ENCODE measurements around the gene RAPGEF2. TPM values are rescaled to one million over a fixed set of nuclear protein-coding genes. Genes with fewer than 3 reads are reported as not detected.

Gene RAPGEF2
- total RNA-seq, 1 experiment from 2014 or later: 26.3 TPM

- no TSS peak for BruUV-seq (replicated peaks)
- intact Hi-C loops (cut with micrococcal nuclease): no loop called here
- TF ChIP-seq CTCF (IDR thresholded peaks at IDR 0.05; ENCODE audit: unreplicated experiment): no peak
- H3K4me3 Mint-ChIP-seq (ENCODE audit: unreplicated experiment): no peak overlapping the region
- ChIA-PET CTCF (interaction anchor here (0.5 kb wide), 1 partner anchor 519 kb away, joined by 3 read pairs; no protein-coding TSS in a partner anchor), POLR2A (interaction anchor here (1.3 kb wide), 2 partner anchors 12 to 28 kb away, joined by 4 read pairs; no protein-coding TSS in a partner anchor)
- H3K27ac Mint-ChIP-seq (ENCODE audit: low read depth, unreplicated experiment): no peak overlapping the region
- DNase-seq (ENCODE audit: unreplicated experiment): no peak
- H3K4me1 Mint-ChIP-seq (ENCODE audit: insufficient read depth, unreplicated experiment): peaks cover 9% of the 10 kb centered on the region
- H3K9me3 Mint-ChIP-seq (ENCODE audit: unreplicated experiment): peaks cover 7% of the 10 kb centered on the region
- peaks cover 7% of the 10 kb centered on the region for H3K36me3 Mint-ChIP-seq (ENCODE audit: insufficient read depth, unreplicated experiment)
- no peaks in the 10 kb centered on the region for H3K27me3 Mint-ChIP-seq (ENCODE audit: insufficient read depth, unreplicated experiment)
Observed at GRCh38 chr4:159239629-159240028, 136.8 kb downstream of the RAPGEF2 start.

DNA sequence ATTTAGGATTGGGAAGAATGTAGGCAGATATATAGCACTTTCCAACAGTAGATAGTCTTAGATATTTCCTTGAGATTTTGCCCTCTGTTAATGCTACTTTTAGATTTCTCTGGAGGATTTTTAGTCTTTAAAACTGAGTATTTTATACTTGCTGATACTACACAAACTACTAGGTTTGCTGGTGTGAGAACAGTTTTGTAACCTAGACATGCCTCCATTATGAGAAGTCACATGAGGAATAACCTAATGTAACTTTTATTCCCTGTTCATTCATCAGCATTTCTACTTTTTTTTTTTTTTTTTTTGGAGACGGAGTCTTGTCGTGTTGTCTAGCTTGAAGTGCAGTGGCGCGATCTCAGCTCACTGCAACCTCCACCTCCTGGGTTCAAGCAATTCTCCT is 137.2 kb downstream of the RAPGEF2 start:
- Mint-ChIP-seq H3K9me3 (ENCODE audit: unreplicated experiment) (peaks cover 7% of the 10 kb centered on the region), H3K4me1 (ENCODE audit: insufficient read depth, unreplicated experiment) (peaks cover 9% of the 10 kb centered on the region), H3K27me3 (ENCODE audit: insufficient read depth, unreplicated experiment) (no peaks in the 10 kb centered on the region), H3K27ac (ENCODE audit: low read depth, unreplicated experiment) (no peak overlapping the region), H3K36me3 (ENCODE audit: insufficient read depth, unreplicated experiment) (peaks cover 7% of the 10 kb centered on the region), H3K4me3 (ENCODE audit: unreplicated experiment) (no peak overlapping the region)
- DNase-seq (ENCODE audit: unreplicated experiment): no peak
- no TSS peak for BruUV-seq (replicated peaks)
- POLR2A ChIA-PET: interaction anchor here (1.3 kb wide), 2 partner anchors 13 to 27 kb away, joined by 4 read pairs; no protein-coding TSS in a partner anchor
- intact Hi-C loops (cut with micrococcal nuclease): no loop called here
- CTCF ChIA-PET: interaction anchor here (0.5 to 0.6 kb wide), 2 partner anchors 486 to 519 kb away, joined by 3 to 4 read pairs; no protein-coding TSS in a partner anchor
- TF ChIP-seq CTCF (IDR thresholded peaks at IDR 0.05; ENCODE audit: unreplicated experiment): no peak

GRCh38 chr4:159240687-159241086 is 137.8 kb downstream of the RAPGEF2 start:
- intact Hi-C loops (cut with micrococcal nuclease): no loop called here
- peaks cover 6% of the 10 kb centered on the region for H3K9me3 Mint-ChIP-seq (ENCODE audit: unreplicated experiment)
- no peak overlapping the region for H3K27ac Mint-ChIP-seq (ENCODE audit: low read depth, unreplicated experiment)
- ChIA-PET POLR2A (interaction anchor here (1.4 kb wide), 1 partner anchor 12 kb away, joined by 6 read pairs; no protein-coding TSS in a partner anchor), CTCF (interaction anchor here (0.6 kb wide), 1 partner anchor 487 kb away, joined by 4 read pairs; no protein-coding TSS in a partner anchor)
- no TSS peak for BruUV-seq (replicated peaks)
- H3K4me1 Mint-ChIP-seq (ENCODE audit: insufficient read depth, unreplicated experiment): peaks cover 9% of the 10 kb centered on the region
- H3K27me3 Mint-ChIP-seq (ENCODE audit: insufficient read depth, unreplicated experiment): no peaks in the 10 kb centered on the region
- no peak overlapping the region for H3K4me3 Mint-ChIP-seq (ENCODE audit: unreplicated experiment)
- no peak for TF ChIP-seq CTCF (IDR thresholded peaks at IDR 0.05; ENCODE audit: unreplicated experiment)
- H3K36me3 Mint-ChIP-seq (ENCODE audit: insufficient read depth, unreplicated experiment): peaks cover 7% of the 10 kb centered on the region
- DNase-seq (ENCODE audit: unreplicated experiment): peak; percentile 43

DNA sequence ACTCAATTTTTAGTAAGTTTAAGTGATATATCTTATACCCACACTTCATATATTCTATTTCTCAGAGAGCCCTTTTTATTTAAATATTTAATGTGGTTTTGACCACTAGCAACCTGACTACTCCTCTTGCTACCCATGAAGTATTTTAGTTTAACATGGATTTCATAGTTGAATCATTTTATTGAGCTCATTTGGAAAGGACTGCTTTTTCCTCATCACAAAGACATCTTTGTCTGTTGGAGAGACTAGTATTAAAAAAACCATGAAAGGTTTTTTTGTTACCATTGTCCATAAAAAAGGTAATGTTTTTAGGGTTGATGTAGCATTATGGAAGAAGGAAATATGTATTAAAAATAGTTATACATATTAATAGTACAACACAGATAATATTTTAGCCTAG is 139.5 kb downstream of the RAPGEF2 start:
- BruUV-seq (replicated peaks): no TSS peak
- H3K27ac Mint-ChIP-seq (ENCODE audit: low read depth, unreplicated experiment): no peak overlapping the region

More for the DNA sequence above, 139.5 kb downstream of the RAPGEF2 start:
- ChIA-PET POLR2A (no interaction called here), CTCF (interaction anchor here (0.7 kb wide), 1 partner anchor 64 kb away, joined by 4 read pairs; no protein-coding TSS in a partner anchor)
- TF ChIP-seq CTCF (IDR thresholded peaks at IDR 0.05; ENCODE audit: unreplicated experiment): no peak
- no peaks in the 10 kb centered on the region for H3K27me3 Mint-ChIP-seq (ENCODE audit: insufficient read depth, unreplicated experiment)
- peaks cover 5% of the 10 kb centered on the region for H3K4me1 Mint-ChIP-seq (ENCODE audit: insufficient read depth, unreplicated experiment)
- intact Hi-C loops (cut with micrococcal nuclease): no loop called here
- DNase-seq (ENCODE audit: unreplicated experiment): no peak
- H3K4me3 Mint-ChIP-seq (ENCODE audit: unreplicated experiment): no peak overlapping the region
- no peaks in the 10 kb centered on the region for H3K9me3 Mint-ChIP-seq (ENCODE audit: unreplicated experiment)
- peaks cover 7% of the 10 kb centered on the region for H3K36me3 Mint-ChIP-seq (ENCODE audit: insufficient read depth, unreplicated experiment)

Data from MCF 10A (cell line).